GM12878 (cell line): ENCODE results near the gene BEST4. TPM values are rescaled to one million over a fixed set of nuclear protein-coding genes. Genes with fewer than 3 reads are reported as not detected.

Experiments
- E2F8 ChIP-seq: fragments of 450-650 bp; IDR thresholded peaks from 2 replicates; pipeline ENCODE4 v1.6.1; 2018; ENCODE audit warnings: mild to moderate bottlenecking, low read depth, moderate library complexity; ENCODE audit not compliant: partially characterized antibody
- GATAD2B ChIP-seq: fragments of 450-650 bp; conservative IDR thresholded peaks from 2 replicates; pipeline ENCODE4 v1.6.1; 2017; ENCODE audit warnings: low read depth, mild to moderate bottlenecking, moderate library complexity
- SMAD5 ChIP-seq: IDR thresholded peaks from 2 replicates; pipeline ENCODE4 v1.6.1; 2016; ENCODE audit warnings: antibody characterized with exemption, low read depth
- STAT1 ChIP-seq: fragments of 450-650 bp; conservative IDR thresholded peaks from 2 replicates; pipeline ENCODE4 v1.6.1; 2014; ENCODE audit warnings: antibody characterized with exemption, mild to moderate bottlenecking
- ZBTB33 ChIP-seq: fragments of 450-650 bp; IDR thresholded peaks from 2 replicates; pipeline ENCODE4 v1.6.1; 2017; ENCODE audit warnings: mild to moderate bottlenecking
- polyA plus RNA-seq, 11 experiments: library from polyadenylated mRNA; depleted of rRNA in 4 of 11; unstranded in 6 of 11; stranded (reverse) in 5 of 11; fragments of >200 nt; fragmentation: Nextera tagmentation in 4 of 11; fragmentation: Illumina TruSeq in 1 of 11; extraction: Ambion mirVana in 4 of 11; extraction: Trizol in 1 of 11; gene quantifications; 1 replicate in 1 of 11; 2 replicates in 10 of 11; pipeline versions ENCODE4 v1.2.1 to v1.2.3, GENCODE V29; 2011 to 2016; ENCODE audit warnings: inconsistent platforms in 2 of 11, missing spikeins in 2 of 11, low read depth in 1 of 11
- total RNA-seq, 4 experiments: library from RNA; depleted of rRNA in 3 of 4; stranded (reverse); fragments of >200 nt in 3 of 4; fragmentation: Illumina TruSeq in 1 of 4; extraction: Trizol in 1 of 4; gene quantifications; 2 replicates each; pipeline versions ENCODE4 v1.2.1 to v1.2.3, GENCODE V29; 2013 to 2021

The BEST4 gene
- total and polyA plus RNA-seq, 10 of the 15 experiments (the other 5 are each of a cell fraction or from before 2014, with no cell fraction given): 0.06 to 1.3 (median 0.42) TPM

GRCh38 chr1:44799770-44800584, 12.0 kb upstream of the BEST4 start, which contains the start of gene PLK3 (continued):
- TF ChIP-seq ZBTB33 (no peak), GATAD2B (peak; percentile 69), STAT1 (no peak), SMAD5 (no peak), E2F8 (no peak)
